Activated naive CD8-positive, alpha-beta T cell treated with anti-CD3 and anti-CD28 coated beads, Interleukin-2, amount 10 ng/mL, durations not matched to agents 7 days and 5 days (primary cell): ENCODE measurements around the gene CTDNEP1. TPM values are rescaled to one million over a fixed set of nuclear protein-coding genes. Genes with fewer than 3 reads are reported as not detected.

Experiments used
- ATAC-seq: fragments of 150-1000 bp; cut with Tn5 transposase; one replicate; pipeline ENCODE4 v1.10.0; 2021; ENCODE audit warnings: low read depth, moderate library complexity
- POLR2A ChIA-PET: fragments of 350-600 bp; sonication (Branson Sonifier 250); formaldehyde crosslinking; loops from one replicate; lab custom pipeline; 2021; ENCODE audit warnings: antibody characterized with exemption; lab: Charles Lee
- DNase-seq: peaks from one replicate; pipeline ENCODE4 v3.0.0; 2021
- H3K27ac Mint-ChIP-seq: one replicate; pipeline ENCODE4 v1.8.0; 2022; ENCODE audit warnings: mild to moderate bottlenecking, mixed read lengths
- H3K27me3 Mint-ChIP-seq: one replicate; pipeline ENCODE4 v1.8.0; 2022; ENCODE audit warnings: mild to moderate bottlenecking, moderate library complexity, mixed read lengths
- H3K36me3 Mint-ChIP-seq: one replicate; pipeline ENCODE4 v1.8.0; 2021; ENCODE audit warnings: mild to moderate bottlenecking, mixed read lengths
- H3K4me1 Mint-ChIP-seq: one replicate; pipeline ENCODE4 v1.8.0; 2021; ENCODE audit warnings: mixed read lengths
- H3K4me3 Mint-ChIP-seq: one replicate; pipeline ENCODE4 v1.8.0; 2022; ENCODE audit warnings: mild to moderate bottlenecking, moderate library complexity, mixed read lengths
- H3K9me3 Mint-ChIP-seq: one replicate; pipeline ENCODE4 v1.8.0; 2021; ENCODE audit warnings: mixed read lengths
- total RNA-seq, 2 experiments: library from RNA; stranded (reverse); gene quantifications; one replicate each; pipeline ENCODE4 v1.2.3, GENCODE V29; 2021

CTDNEP1 gene
- total RNA-seq, 2 experiments from 2014 or later: 157 to 160 TPM

GRCh38 chr17:7211491-7212273, 39.9 kb downstream of the CTDNEP1 start:
- ATAC-seq (no peak), DNase-seq (no peak)
- Mint-ChIP-seq H3K9me3 (no peaks in the 10 kb centered on the region), H3K4me1 (peaks cover 35% of the 10 kb centered on the region), H3K36me3 (no peaks in the 10 kb centered on the region), H3K27ac (no peak overlapping the region), H3K27me3 (peaks cover 7% of the 10 kb centered on the region), H3K4me3 (no peak overlapping the region)
- POLR2A ChIA-PET: no interaction called here

- Mint-ChIP-seq H3K36me3 (no peaks in the 10 kb centered on the region), H3K4me1 (peaks cover 37% of the 10 kb centered on the region), H3K4me3 (no peak overlapping the region), H3K27ac (peak overlapping the region; percentile 3), H3K9me3 (no peaks in the 10 kb centered on the region), H3K27me3 (peaks cover 7% of the 10 kb centered on the region)
- POLR2A ChIA-PET: no interaction called here
- ATAC-seq (no peak), DNase-seq (no peak)
Observed at GRCh38 chr17:7208754-7209460, 42.6 kb downstream of the CTDNEP1 start.

- Mint-ChIP-seq H3K4me3 (no peak overlapping the region), H3K36me3 (peaks cover 2% of the 10 kb centered on the region), H3K27me3 (peaks cover 7% of the 10 kb centered on the region), H3K27ac (no peak overlapping the region), H3K9me3 (no peaks in the 10 kb centered on the region), H3K4me1 (peaks cover 31% of the 10 kb centered on the region)
- ATAC-seq (no peak), DNase-seq (no peak)
- POLR2A ChIA-PET: interaction anchor here (1.4 kb wide), 1 partner anchor 8 kb away, joined by 3 read pairs; no protein-coding TSS in a partner anchor
Observed at GRCh38 chr17:7208027-7208571, 43.4 kb downstream of the CTDNEP1 start.

GRCh38 chr17:7207120-7208001, 44.2 kb downstream of the CTDNEP1 start:
- DNase-seq (no peak), ATAC-seq (no peak)
- H3K27me3 Mint-ChIP-seq: peaks cover 7% of the 10 kb centered on the region
- H3K36me3 Mint-ChIP-seq: peaks cover 5% of the 10 kb centered on the region
- H3K4me1 Mint-ChIP-seq: peaks cover 30% of the 10 kb centered on the region
- peak overlapping the region; percentile 28 for H3K27ac Mint-ChIP-seq
- H3K4me3 Mint-ChIP-seq: no peak overlapping the region
- POLR2A ChIA-PET: interaction anchor here (1.4 kb wide), 1 partner anchor 9 kb away, joined by 3 read pairs; no protein-coding TSS in a partner anchor
- no peaks in the 10 kb centered on the region for H3K9me3 Mint-ChIP-seq

- DNase-seq (no peak), ATAC-seq (no peak)
- Mint-ChIP-seq H3K36me3 (peaks cover 5% of the 10 kb centered on the region), H3K9me3 (no peaks in the 10 kb centered on the region), H3K4me3 (peak overlapping the region; percentile 91), H3K27ac (peak overlapping the region; percentile 92), H3K27me3 (peaks cover 5% of the 10 kb centered on the region), H3K4me1 (peaks cover 24% of the 10 kb centered on the region)
- POLR2A ChIA-PET: interaction anchor here (0.8 to 1.2 kb wide), 2 partner anchors 32 to 33 kb away, joined by 3 read pairs; partner anchors contain the start of gene PHF23
Observed at GRCh38 chr17:7205561-7205960, 46.0 kb downstream of the CTDNEP1 start.

- Mint-ChIP-seq H3K4me1 (peaks cover 24% of the 10 kb centered on the region), H3K4me3 (peak overlapping the region; percentile 91), H3K27ac (peak overlapping the region; percentile 92), H3K9me3 (no peaks in the 10 kb centered on the region), H3K27me3 (peaks cover 2% of the 10 kb centered on the region), H3K36me3 (peaks cover 5% of the 10 kb centered on the region)
- ATAC-seq: peak; percentile 86
- peak; percentile 94 for DNase-seq
- POLR2A ChIA-PET: interaction anchor here (0.7 to 1.4 kb wide), 5 partner anchors 14 to 504 kb away, joined by 3 to 6 read pairs (median 4); partner anchors contain the start of gene DLG4
Observed at GRCh38 chr17:7204828-7205461, 46.6 kb downstream of the CTDNEP1 start.

- POLR2A ChIA-PET: interaction anchor here (0.7 to 1.4 kb wide), 4 partner anchors 15 to 504 kb away, joined by 3 to 6 read pairs (median 4); partner anchors contain the start of gene DLG4
- H3K4me1 Mint-ChIP-seq: peaks cover 24% of the 10 kb centered on the region
- H3K36me3 Mint-ChIP-seq: peaks cover 5% of the 10 kb centered on the region
- no peaks in the 10 kb centered on the region for H3K9me3 Mint-ChIP-seq
- peak overlapping the region; percentile 92 for H3K27ac Mint-ChIP-seq
- H3K27me3 Mint-ChIP-seq: no peaks in the 10 kb centered on the region
- H3K4me3 Mint-ChIP-seq: peak overlapping the region; percentile 91
- DNase-seq (no peak), ATAC-seq (peak; percentile 12)
Observed at GRCh38 chr17:7204336-7204735, 47.2 kb downstream of the CTDNEP1 start.

- peak overlapping the region; percentile 17 for H3K4me3 Mint-ChIP-seq
- POLR2A ChIA-PET: no interaction called here
- ATAC-seq (no peak), DNase-seq (no peak)
- peaks cover 24% of the 10 kb centered on the region for H3K4me1 Mint-ChIP-seq
- H3K27ac Mint-ChIP-seq: peak overlapping the region; percentile 68
- H3K27me3 Mint-ChIP-seq: no peaks in the 10 kb centered on the region
- H3K36me3 Mint-ChIP-seq: peaks cover 5% of the 10 kb centered on the region
- H3K9me3 Mint-ChIP-seq: no peaks in the 10 kb centered on the region
Observed at GRCh38 chr17:7203391-7203790, 48.1 kb downstream of the CTDNEP1 start.

- Mint-ChIP-seq H3K27me3 (no peaks in the 10 kb centered on the region), H3K9me3 (no peaks in the 10 kb centered on the region), H3K36me3 (no peaks in the 10 kb centered on the region), H3K27ac (no peak overlapping the region), H3K4me3 (no peak overlapping the region), H3K4me1 (no peaks in the 10 kb centered on the region)
- DNase-seq (no peak), ATAC-seq (no peak)
- POLR2A ChIA-PET: no interaction called here
Observed at GRCh38 chr17:7196651-7197401, 54.7 kb downstream of the CTDNEP1 start.

GRCh38 chr17:7195971-7196370, 55.6 kb downstream of the CTDNEP1 start:
- no peak overlapping the region for H3K27ac Mint-ChIP-seq
- H3K27me3 Mint-ChIP-seq: no peaks in the 10 kb centered on the region
- no peak for DNase-seq
- no peak overlapping the region for H3K4me3 Mint-ChIP-seq
- peaks cover 3% of the 10 kb centered on the region for H3K36me3 Mint-ChIP-seq
- no peaks in the 10 kb centered on the region for H3K9me3 Mint-ChIP-seq
- no peaks in the 10 kb centered on the region for H3K4me1 Mint-ChIP-seq
- no peak for ATAC-seq
- POLR2A ChIA-PET: no interaction called here
